GM10847 (cell line): ENCODE results near the gene PRKCE.

ENCODE experiments used
- POLR2A ChIP-seq: IDR thresholded peaks from 2 replicates; pipeline ENCODE4 v1.6.1; 2011; ENCODE audit not compliant: insufficient read length; ENCODE audit errors: extremely low read depth

Gene PRKCE

GRCh38 chr2:45649462-45649857, 2.0 kb upstream of the PRKCE start:
- no peak for TF ChIP-seq POLR2A

GRCh38 chr2:45649858-45650811, 1.3 kb upstream of the PRKCE start:
- peak; percentile 28 for TF ChIP-seq POLR2A

- TF ChIP-seq POLR2A, result peak; percentile 84
Observed at GRCh38 chr2:45650851-45651414, 542 bp upstream of the PRKCE start.

GRCh38 chr2:45652090-45653031, 886 bp downstream of the PRKCE start:
- TF ChIP-seq POLR2A, result no peak

GRCh38 chr2:45653122-45653913, 1.8 kb downstream of the PRKCE start:
- no peak for TF ChIP-seq POLR2A

GRCh38 chr2:45654250-45654649, 2.8 kb downstream of the PRKCE start:
- no peak for TF ChIP-seq POLR2A

- no peak for TF ChIP-seq POLR2A
Observed at GRCh38 chr2:45661828-45662227, 10.4 kb downstream of the PRKCE start.

GRCh38 chr2:45664635-45665261, 13.3 kb downstream of the PRKCE start:
- TF ChIP-seq POLR2A, result no peak

- no peak for TF ChIP-seq POLR2A
Observed at GRCh38 chr2:45668509-45668908, 17.0 kb downstream of the PRKCE start.

- no peak for TF ChIP-seq POLR2A
Observed at GRCh38 chr2:45669032-45669486, 17.6 kb downstream of the PRKCE start.

GRCh38 chr2:45670646-45671045, 19.2 kb downstream of the PRKCE start:
- TF ChIP-seq POLR2A, result no peak

GRCh38 chr2:45672138-45672537, 20.7 kb downstream of the PRKCE start:
- no peak for TF ChIP-seq POLR2A

- no peak for TF ChIP-seq POLR2A
Observed at GRCh38 chr2:45674035-45674816, 22.8 kb downstream of the PRKCE start.
